H1 (cell line): Measurements from ENCODE around the gene MTMR6. TPM values are rescaled to one million over a fixed set of nuclear protein-coding genes. Genes with fewer than 3 reads are reported as not detected.

ENCODE experiments used
- CTCF ChIA-PET: fragments of 300-600 bp; sonication (Branson Sonifier 250); formaldehyde crosslinking; loops from one replicate; lab custom pipeline; 2021; ENCODE audit not compliant: partially characterized antibody; lab: Charles Lee
- POLR2A ChIA-PET: fragments of 300-600 bp; sonication (Branson Sonifier 250); formaldehyde crosslinking; loops from one replicate; lab custom pipeline; 2021; ENCODE audit warnings: inconsistent platforms; ENCODE audit not compliant: partially characterized antibody; lab: Charles Lee
- DNase-seq, 2 experiments: peaks; one replicate each; pipeline versions ENCODE4 v3.0.0 to v3.0.0-alpha.2; 2010 to 2022; ENCODE audit warnings: low spot score in 2 of 2, low read depth in 1 of 2, mixed read lengths in 1 of 2
- FAIRE-seq: peaks from 2 replicates; lab custom pipeline; 2011; peaks lifted over from hg19 to GRCh38; lab: Jason Lieb, UNC
- H2AFZ ChIP-seq: 2 replicates; pipeline ENCODE4 v1.8.1; 2012; ENCODE audit warnings: low read length, inconsistent platforms
- H2AK5ac ChIP-seq: 2 replicates; pipeline ENCODE4 v1.6.1; 2013; ENCODE audit warnings: low read depth, low read length
- H2BK120ac ChIP-seq: replicated peaks from 2 replicates; pipeline ENCODE3; 2013; ENCODE audit warnings: low read depth, low read length, inconsistent platforms
- H2BK12ac ChIP-seq: 2 replicates; pipeline ENCODE4 v1.6.1; 2013; ENCODE audit warnings: low read depth, low read length
- H2BK15ac ChIP-seq: 2 replicates; pipeline ENCODE4 v1.6.1; 2013; ENCODE audit warnings: low read length
- H2BK20ac ChIP-seq: 2 replicates; pipeline ENCODE4 v1.6.1; 2013; ENCODE audit warnings: low read length
- H2BK5ac ChIP-seq: 2 replicates; pipeline ENCODE4 v1.6.1; 2013; ENCODE audit warnings: low read depth, low read length
- H3K14ac ChIP-seq: 2 replicates; pipeline ENCODE4 v1.6.1; 2013; ENCODE audit warnings: inconsistent platforms; ENCODE audit not compliant: insufficient read length
- H3K18ac ChIP-seq: 2 replicates; pipeline ENCODE4 v1.6.1; 2013; ENCODE audit warnings: low read length; ENCODE audit errors: extremely low read depth
- H3K23ac ChIP-seq: 2 replicates; pipeline ENCODE4 v1.6.1; 2013; ENCODE audit warnings: inconsistent platforms; ENCODE audit not compliant: insufficient read length
- H3K23me2 ChIP-seq: 2 replicates; pipeline ENCODE4 v1.6.1; 2013; ENCODE audit warnings: low read depth, low read length
- H3K27ac ChIP-seq: 2 replicates; pipeline ENCODE4 v1.6.1; 2011; ENCODE audit warnings: low read depth, low read length, inconsistent platforms
- H3K27me3 ChIP-seq, 4 experiments: replicated peaks in 1 of 4; 1 replicate in 1 of 4; 2 replicates in 3 of 4; pipeline versions ENCODE4 v1.6.1 to v1.8.1; 2011 to 2013; ENCODE audit warnings: low read length in 3 of 4, mild to moderate bottlenecking in 3 of 4, inconsistent platforms in 2 of 4, mixed read lengths in 2 of 4, moderate library complexity in 1 of 4; ENCODE audit not compliant: control insufficient read depth in 3 of 4, insufficient read depth in 3 of 4; ENCODE audit errors: extremely low read depth in 1 of 4
- H3K36me3 ChIP-seq, 4 experiments: 2 replicates each; pipeline versions ENCODE4 v1.6.1 to v1.8.1; 2011 to 2013; ENCODE audit warnings: mild to moderate bottlenecking in 4 of 4, low read length in 3 of 4, moderate library complexity in 2 of 4, control low read depth in 1 of 4, inconsistent platforms in 1 of 4; ENCODE audit not compliant: insufficient read depth in 4 of 4, control insufficient read depth in 2 of 4
- H3K4ac ChIP-seq: replicated peaks from 2 replicates; pipeline ENCODE3; 2013; ENCODE audit warnings: low read length, low read depth, mixed read lengths, inconsistent platforms; ENCODE audit not compliant: insufficient read length
- H3K4me1 ChIP-seq, 4 experiments: replicated peaks in 1 of 4; 1 replicate in 1 of 4; 2 replicates in 3 of 4; pipeline versions ENCODE4 v1.6.1 to v1.8.1; 2011 to 2013; ENCODE audit warnings: low read length in 3 of 4, inconsistent platforms in 2 of 4, mixed read lengths in 1 of 4; ENCODE audit not compliant: insufficient read depth in 4 of 4, control insufficient read depth in 3 of 4
- H3K4me2 ChIP-seq, 2 experiments: 2 replicates each; pipeline versions ENCODE4 v1.6.1 to v1.8.1; 2011 to 2013; ENCODE audit warnings: low read depth in 2 of 2, low read length in 2 of 2, control low read depth in 1 of 2, inconsistent platforms in 1 of 2, mild to moderate bottlenecking in 1 of 2; ENCODE audit not compliant: insufficient read depth in 1 of 2
- H3K4me3 ChIP-seq, 4 experiments: fragments of 200-600, 300-600 bp in 1 of 4; sonication (generic), shearing (Covaris generic), sonication (Bioruptor Twin) in 1 of 4; 2 replicates each; pipeline versions ENCODE4 v1.5.1 to v1.8.1; 2011 to 2016; ENCODE audit warnings: low read length in 4 of 4, low read depth in 3 of 4, control low read depth in 2 of 4, inconsistent platforms in 2 of 4, mild to moderate bottlenecking in 2 of 4, mixed read lengths in 1 of 4, moderate library complexity in 1 of 4; ENCODE audit not compliant: insufficient read depth in 2 of 4; ENCODE audit errors: extremely low read depth in 1 of 4
- H3K56ac ChIP-seq: replicated peaks from 2 replicates; pipeline ENCODE3; 2013; ENCODE audit warnings: low read depth, mild to moderate bottlenecking, mixed read lengths, low read length, inconsistent platforms; ENCODE audit not compliant: insufficient read length
- H3K79me1 ChIP-seq: 2 replicates; pipeline ENCODE4 v1.6.1; 2013; ENCODE audit warnings: low read depth, low read length, control low read depth
- H3K79me2 ChIP-seq, 2 experiments: 2 replicates each; pipeline versions ENCODE4 v1.6.1 to v1.8.1; 2012 to 2013; ENCODE audit warnings: low read length in 2 of 2, mild to moderate bottlenecking in 2 of 2, inconsistent platforms in 1 of 2; ENCODE audit not compliant: insufficient read depth in 2 of 2, control insufficient read depth in 1 of 2
- H3K9ac ChIP-seq, 4 experiments: replicated peaks in 1 of 4; 1 replicate in 1 of 4; 2 replicates in 3 of 4; pipeline versions ENCODE4 v1.6.1 to v1.8.1; 2011 to 2013; ENCODE audit warnings: low read depth in 3 of 4, low read length in 3 of 4, control low read depth in 2 of 4, mild to moderate bottlenecking in 2 of 4, moderate library complexity in 2 of 4, inconsistent platforms in 1 of 4; ENCODE audit errors: extremely low read depth in 1 of 4
- H3K9me3 ChIP-seq, 2 experiments: 2 replicates each; pipeline versions ENCODE4 v1.6.1 to v1.8.1; 2012 to 2013; ENCODE audit warnings: mild to moderate bottlenecking in 2 of 2, moderate library complexity in 2 of 2, control low read depth in 1 of 2, inconsistent platforms in 1 of 2, low read depth in 1 of 2, low read length in 1 of 2, mixed read lengths in 1 of 2; ENCODE audit not compliant: insufficient read depth in 2 of 2
- H4K20me1 ChIP-seq, 2 experiments: replicated peaks in 1 of 2; 2 replicates each; pipeline versions ENCODE3 to v1.8.1; 2011 to 2013; ENCODE audit warnings: inconsistent platforms in 2 of 2, low read length in 2 of 2, mild to moderate bottlenecking in 1 of 2; ENCODE audit not compliant: insufficient read depth in 2 of 2, control insufficient read depth in 1 of 2
- H4K5ac ChIP-seq: 2 replicates; pipeline ENCODE4 v1.6.1; 2013; ENCODE audit warnings: low read length, low read depth, mixed read lengths, inconsistent platforms; ENCODE audit not compliant: insufficient read length
- H4K8ac ChIP-seq: 2 replicates; pipeline ENCODE4 v1.8.0; 2013; ENCODE audit warnings: mild to moderate bottlenecking, moderate library complexity, low read length, inconsistent platforms; ENCODE audit not compliant: insufficient read depth; ENCODE audit errors: extremely low read depth
- H4K91ac ChIP-seq: replicated peaks from 2 replicates; pipeline ENCODE3; 2013; ENCODE audit warnings: low read length, mixed read lengths, inconsistent platforms; ENCODE audit not compliant: insufficient read length
- RFX5 ChIP-seq: IDR thresholded peaks from 2 replicates; pipeline ENCODE4 v1.6.1; 2011; ENCODE audit warnings: low read depth, low read length, improper control_type of control experiment, borderline replicate concordance
- ZNF274 ChIP-seq: IDR thresholded peaks from 2 replicates; pipeline ENCODE4 v1.7.0; 2012; ENCODE audit warnings: low read length, borderline replicate concordance; ENCODE audit errors: extremely low read depth
- WGBS, 2 experiments: shearing (Covaris generic) in 1 of 2; methylation state at CpG; one replicate each; pipeline versions ENCODE4 v1.1.6 to v1.1.7; 2013 to 2015; ENCODE audit warnings: low lambda C conversion rate in 2 of 2, mixed read lengths in 2 of 2, inconsistent platforms in 1 of 2, low coverage in 1 of 2, missing lambda C conversion rate in 1 of 2; ENCODE audit not compliant: insufficient replicate concordance in 2 of 2, insufficient coverage in 1 of 2, insufficient read length in 1 of 2; ENCODE audit errors: extremely low coverage in 1 of 2, missing lambda C conversion rate in 1 of 2; 5-methylcytosine and 5-hydroxymethylcytosine counted together
- polyA plus RNA-seq, 7 experiments: library from polyadenylated mRNA; depleted of rRNA in 3 of 7; stranded (reverse) in 5 of 7; unstranded in 2 of 7; fragments of >200 nt in 5 of 7; fragments of 200-250 nt in 2 of 7; gene quantifications; 1 replicate in 5 of 7; 2 replicates in 1 of 7; 4 replicates in 1 of 7; pipeline versions ENCODE4 v1.2.1 to v1.2.3, GENCODE V29; 2011 to 2013; ENCODE audit warnings: missing spikeins in 2 of 7, mixed read lengths in 2 of 7
- total RNA-seq: library from RNA; stranded (reverse); fragmentation: NEBNext Ultra II Directional; extraction: Animal tissue kit (Norgen Biotek cat#: 25700); gene quantifications from 2 replicates; pipeline ENCODE4 v1.2.1, GENCODE V29; 2021

MTMR6 gene
- total and polyA plus RNA-seq, 2 of the 8 experiments (the other 6 are each of a cell fraction or from before 2014, with no cell fraction given), result 2.1 to 8.4 TPM

DNA sequence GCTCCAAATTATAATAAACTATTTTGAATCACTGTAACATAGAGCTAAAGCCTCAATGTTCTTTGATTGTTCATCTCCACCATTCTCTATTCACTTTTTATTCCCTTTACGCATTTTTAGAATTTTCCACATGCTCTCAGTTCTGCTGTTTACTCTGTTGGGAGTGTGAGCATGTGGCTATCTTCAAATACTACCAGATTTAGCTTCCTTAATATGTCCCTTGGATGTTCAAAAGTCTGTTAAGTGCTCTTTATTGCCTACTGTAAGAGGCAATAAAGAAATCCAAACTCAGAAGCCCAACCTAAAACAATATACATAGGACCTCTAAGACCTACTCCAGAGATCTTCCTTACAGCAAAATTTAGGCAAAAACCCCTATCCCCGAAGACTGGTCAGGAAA lies 34.5 kb downstream of the MTMR6 start:
- Histone ChIP-seq H3K9ac (no peak overlapping the region), H3K4ac (no peak overlapping the region), H3K4me2 (no peak overlapping the region), H2BK120ac (no peak overlapping the region), H2BK15ac (no peak overlapping the region), H3K27ac (no peak overlapping the region), H3K56ac (no peak overlapping the region), H4K20me1 (no peaks in the 10 kb centered on the region), H3K27me3 (no peaks in the 10 kb centered on the region), H3K23me2 (0 out of 2 replicates have a peak, but pooled peaks cover 2% of the 10 kb centered on the region), H2BK20ac (no peak overlapping the region), H4K8ac (no peak overlapping the region), H2AK5ac (no peak overlapping the region), H2BK5ac (no peak overlapping the region), H3K79me2 (no peaks in the 10 kb centered on the region), H3K4me3 (no peak overlapping the region), H4K5ac (no peak overlapping the region), H3K14ac (no peak overlapping the region), H3K36me3 (no peaks in the 10 kb centered on the region; a peak in 1 of 8 replicates), H3K4me1 (no peaks in the 10 kb centered on the region), H2AFZ (no peak overlapping the region), H3K9me3 (no peaks in the 10 kb centered on the region), H3K79me1 (no peaks in the 10 kb centered on the region), H3K23ac (no peak overlapping the region), H3K18ac (no peak overlapping the region), H4K91ac (no peak overlapping the region), H2BK12ac (no peak overlapping the region)
- WGBS, 2 experiments, result 87 to 100% methylated on average over 1 to 2 of the region's 2 CpGs
- no peak for FAIRE-seq
- CTCF ChIA-PET, result interaction anchor here (1.6 kb wide), 1 partner anchor 19 kb away, joined by 6 read pairs; no protein-coding TSS in a partner anchor
- POLR2A ChIA-PET, result no interaction called here
- no peak for TF ChIP-seq RFX5
- no peak for TF ChIP-seq ZNF274
- no peak for DNase-seq
